Ishikawa (cell line): ENCODE measurements around the gene CTNNA3.

Source experiments
- CEBPB ChIP-seq: IDR thresholded peaks from 2 replicates; pipeline ENCODE4 v1.6.1; 2012
- CREB1 ChIP-seq: IDR thresholded peaks from 2 replicates; pipeline ENCODE4 v1.6.1; 2012; ENCODE audit warnings: low read depth
- EGR1 ChIP-seq: IDR thresholded peaks from 2 replicates; pipeline ENCODE4 v1.6.1; 2012
- EP300 ChIP-seq: IDR thresholded peaks from 2 replicates; pipeline ENCODE4 v1.6.1; 2012; ENCODE audit warnings: borderline replicate concordance
- FOXM1 ChIP-seq: IDR thresholded peaks from 2 replicates; pipeline ENCODE4 v1.6.1; 2012; ENCODE audit warnings: low read depth, borderline replicate concordance
- MAX ChIP-seq: IDR thresholded peaks from 2 replicates; pipeline ENCODE4 v1.6.1; 2012
- NFIC ChIP-seq: IDR thresholded peaks from 2 replicates; pipeline ENCODE4 v1.6.1; 2012
- RAD21 ChIP-seq: IDR thresholded peaks from 2 replicates; pipeline ENCODE4 v1.6.1; 2012; ENCODE audit warnings: low read depth
- REST ChIP-seq: IDR thresholded peaks from 2 replicates; pipeline ENCODE4 v1.6.1; 2012; ENCODE audit warnings: low read depth, mild to moderate bottlenecking
- TAF1 ChIP-seq: IDR thresholded peaks from 2 replicates; pipeline ENCODE4 v1.6.1; 2012; ENCODE audit warnings: low read depth, mild to moderate bottlenecking
- TCF12 ChIP-seq: IDR thresholded peaks from 2 replicates; pipeline ENCODE4 v1.6.1; 2012; ENCODE audit warnings: low read depth
- TEAD4 ChIP-seq: IDR thresholded peaks from 2 replicates; pipeline ENCODE4 v1.6.1; 2012
- USF1 ChIP-seq: IDR thresholded peaks from 2 replicates; pipeline ENCODE4 v1.6.1; 2012
- YY1 ChIP-seq: IDR thresholded peaks from 2 replicates; pipeline ENCODE4 v1.6.1; 2012; ENCODE audit warnings: low read depth
- ZBTB7A ChIP-seq: IDR thresholded peaks from 2 replicates; pipeline ENCODE4 v1.6.1; 2012; ENCODE audit warnings: low read depth

Gene CTNNA3

GRCh38 chr10:65892284-65892683, 1803.7 kb downstream of the CTNNA3 start:
- TF ChIP-seq YY1, result no peak
- TF ChIP-seq MAX, result no peak
- TF ChIP-seq TAF1, result no peak
- TF ChIP-seq CREB1, result no peak
- TF ChIP-seq REST, result no peak
- no peak for TF ChIP-seq TCF12
- TF ChIP-seq RAD21, result no peak
- TF ChIP-seq USF1, result no peak
- TF ChIP-seq FOXM1, result no peak

- TF ChIP-seq RAD21, result no peak
- TF ChIP-seq FOXM1, result no peak
Observed at GRCh38 chr10:65891073-65891981, 1804.7 kb downstream of the CTNNA3 start.

GRCh38 chr10:65864529-65864928, 1831.5 kb downstream of the CTNNA3 start:
- TF ChIP-seq TEAD4 (no peak), NFIC (no peak), USF1 (no peak), REST (no peak), TCF12 (no peak), YY1 (no peak), RAD21 (no peak), TAF1 (no peak), EGR1 (no peak), EP300 (no peak), ZBTB7A (no peak), CREB1 (no peak), FOXM1 (no peak), CEBPB (no peak), MAX (no peak)

- TF ChIP-seq ZBTB7A (no peak), FOXM1 (no peak), EP300 (no peak), RAD21 (no peak), EGR1 (no peak), CEBPB (no peak), REST (no peak), YY1 (no peak), USF1 (no peak)
Observed at GRCh38 chr10:65864036-65864435, 1832.0 kb downstream of the CTNNA3 start.
